SHP77 treated with DMSO at 0.1 percent for 48 hours (cell line): ENCODE results near the gene TEKT5.
"Not testable (repeated sequence)": the region's sequence is repeated elsewhere in the genome, so short reads cannot be mapped to it uniquely, and the experiment has no call there.

Experiments used
- DNase-seq: peaks from one replicate; lab custom pipeline; 2025; lab: John Stamatoyannopoulos, UW

The TEKT5 gene

DNA sequence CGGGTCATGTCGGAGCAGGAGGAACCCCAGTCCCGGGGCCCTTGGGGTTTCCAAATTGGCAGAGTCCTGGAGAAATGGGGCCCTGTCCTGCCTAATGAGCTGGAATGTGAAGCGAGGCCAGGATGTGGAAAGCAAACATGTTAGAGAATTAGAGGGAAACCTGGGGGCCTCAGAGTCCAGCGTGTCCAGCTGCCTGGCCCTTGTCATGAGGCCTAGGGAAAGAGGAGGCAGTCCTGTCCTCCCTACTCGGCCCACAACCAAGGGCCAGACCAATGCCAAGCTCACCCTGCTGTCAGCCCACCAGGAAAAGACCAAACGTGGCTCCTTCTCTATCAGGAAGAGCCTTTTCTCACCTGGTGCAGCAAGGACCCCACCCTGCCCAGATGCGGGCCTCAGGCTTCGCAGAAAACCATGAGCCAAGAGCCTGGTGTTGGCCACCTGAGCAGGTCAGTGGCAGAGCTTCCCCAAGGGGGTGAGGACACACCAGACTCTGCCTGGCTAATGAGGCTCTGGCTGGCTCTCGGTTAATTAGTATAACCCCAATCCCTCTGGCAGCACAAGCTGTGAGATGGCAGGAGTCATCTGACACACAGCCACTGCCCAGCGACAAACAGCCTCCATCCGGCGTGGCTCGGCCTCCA, 10.1 kb downstream of the TEKT5 start:
- no peak for DNase-seq

DNA sequence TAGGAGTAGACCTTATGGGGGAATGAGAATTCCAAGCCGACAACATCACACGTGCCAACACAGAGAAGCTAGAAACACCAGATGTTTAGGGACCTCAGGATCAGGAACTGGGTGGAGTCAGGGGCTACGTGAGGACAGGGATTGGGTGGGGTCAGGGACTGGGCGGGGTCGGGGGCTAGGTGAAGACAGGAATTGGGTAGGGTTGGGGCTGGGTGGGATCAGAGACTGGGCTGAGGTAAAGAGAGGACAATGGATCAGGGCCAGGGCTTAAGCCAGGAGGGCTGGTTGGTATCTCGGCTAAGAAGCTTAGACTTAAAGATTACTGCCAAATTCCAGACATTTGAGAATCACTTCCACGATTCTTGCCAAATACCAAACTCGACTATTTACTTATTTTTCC, 11.6 kb downstream of the TEKT5 start:
- no peak for DNase-seq

DNA sequence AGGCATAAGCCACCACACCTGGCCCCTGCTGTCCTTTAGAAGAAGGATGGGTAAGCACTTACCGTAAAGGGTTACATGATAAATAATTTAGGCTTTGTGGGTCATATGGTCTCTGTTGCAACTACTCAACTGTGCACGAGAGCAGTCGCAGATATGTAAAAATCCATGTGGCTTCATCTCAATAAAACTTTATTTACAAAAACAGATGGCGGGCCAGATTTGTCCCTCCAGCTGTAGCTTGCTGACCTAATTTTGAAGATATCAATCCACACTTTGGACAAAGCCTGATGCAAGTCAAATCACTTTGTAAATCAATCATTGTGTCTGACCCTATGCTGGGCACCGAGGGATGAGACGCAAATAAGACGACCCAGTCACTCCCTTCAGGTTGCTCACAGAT, 12.1 kb downstream of the TEKT5 start:
- DNase-seq, result no peak

DNA sequence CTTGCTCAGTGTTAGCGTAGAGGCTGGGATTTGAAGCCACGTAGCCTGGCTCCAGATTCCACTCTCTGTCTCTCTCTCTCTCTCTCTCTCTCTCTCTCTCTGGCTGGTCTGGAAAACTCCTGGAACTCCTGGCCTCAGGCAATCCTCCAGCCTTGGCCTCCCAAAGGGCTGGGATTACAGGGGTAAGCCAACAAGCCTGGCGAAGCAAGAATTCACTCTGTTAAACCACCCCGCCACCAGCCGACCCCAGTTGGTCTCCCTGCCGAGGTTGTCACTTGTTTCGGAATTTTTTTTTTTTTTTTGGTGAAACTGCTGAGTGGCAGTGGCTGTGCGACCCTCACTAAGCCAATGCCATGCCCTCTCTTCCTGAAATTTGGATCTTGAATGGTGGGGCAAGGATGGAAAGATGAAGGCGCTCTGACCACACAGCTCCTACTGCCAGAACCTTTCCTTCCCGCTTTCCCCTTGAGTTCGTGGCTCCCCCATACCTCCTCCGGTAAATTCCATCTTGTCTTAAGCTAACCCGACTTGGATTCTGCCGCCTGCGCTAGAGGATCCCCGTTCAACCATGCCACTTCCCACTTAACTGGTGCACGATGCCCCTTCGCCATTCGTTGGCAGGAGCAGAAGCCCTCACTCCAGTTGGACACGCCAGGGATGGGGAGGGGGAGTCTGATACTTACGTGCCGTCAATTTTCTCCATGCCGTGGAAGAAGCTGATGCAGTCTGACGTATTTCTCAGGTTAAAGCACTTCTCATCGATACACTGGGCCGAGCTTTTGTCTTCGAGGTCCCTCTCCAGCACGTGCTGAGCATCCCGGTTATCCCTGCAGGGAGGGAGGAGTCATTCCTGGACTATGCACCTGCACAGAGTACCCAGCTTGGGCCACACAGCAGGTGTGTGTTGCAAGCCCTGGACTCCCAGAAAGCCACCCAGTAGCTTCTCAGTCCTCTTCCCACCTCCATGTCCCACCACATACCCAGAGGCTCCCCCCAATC, 13.1 kb downstream of the TEKT5 start:
- no peak for DNase-seq

DNA sequence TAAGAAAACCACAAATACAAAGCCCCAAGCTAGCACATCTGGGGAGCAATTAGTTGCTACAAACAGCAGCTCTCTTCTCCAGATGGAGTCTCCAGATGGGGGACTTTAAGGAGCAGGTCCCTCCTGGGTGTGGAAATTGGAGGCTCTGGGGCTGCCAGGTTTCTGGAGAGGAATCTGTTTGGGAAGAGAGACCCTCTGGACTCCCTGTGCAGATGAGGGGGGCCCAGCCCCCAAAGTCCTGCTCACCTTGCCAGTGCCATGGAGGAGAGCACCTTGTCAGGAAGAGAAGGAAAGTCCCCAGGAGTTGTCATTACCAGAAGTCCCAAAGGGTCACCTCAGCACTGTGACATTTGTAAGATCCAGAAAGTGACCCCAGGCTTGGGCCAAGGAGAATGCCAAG, 14.8 kb downstream of the TEKT5 start:
- no peak for DNase-seq

DNA sequence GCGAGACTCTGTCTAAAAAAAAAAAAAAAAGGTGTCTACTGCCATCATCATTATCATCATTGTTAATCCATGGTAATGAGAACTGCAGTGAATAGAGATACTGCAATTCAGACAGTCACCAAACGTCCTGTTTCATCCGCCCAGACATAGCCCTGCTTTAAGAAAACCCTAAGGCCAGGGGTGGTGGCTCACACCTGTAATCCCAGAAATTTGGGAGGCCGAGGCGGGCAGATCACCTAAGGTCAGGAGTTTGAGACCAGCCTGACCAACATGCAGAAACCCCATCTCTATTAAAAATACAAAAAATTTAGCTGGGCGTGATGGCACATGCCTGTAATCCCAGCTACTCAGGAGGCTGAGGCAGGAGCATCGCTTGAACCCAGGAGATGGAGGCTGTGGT, 15.3 kb downstream of the TEKT5 start:
- not testable (repeated sequence) for DNase-seq

DNA sequence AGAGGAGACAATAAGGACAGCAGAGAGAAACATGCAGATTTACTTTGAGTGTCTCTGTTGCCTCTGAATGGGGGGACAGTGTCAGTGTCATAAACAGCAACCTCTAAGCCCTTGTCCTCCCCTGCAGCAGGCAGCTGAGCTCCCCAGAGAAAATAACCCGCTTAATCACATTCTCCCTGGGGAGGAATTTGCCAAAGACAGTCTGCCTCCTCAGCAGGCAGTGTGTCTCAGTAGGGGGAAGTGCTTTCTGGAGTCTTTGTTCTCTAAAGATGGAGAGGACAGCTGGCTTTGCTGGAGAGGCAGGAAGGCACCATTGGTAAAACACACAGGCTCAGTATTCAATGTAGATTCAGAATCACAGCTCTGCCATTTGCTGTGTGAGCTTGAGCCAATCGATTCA, 16.1 kb downstream of the TEKT5 start:
- no peak for DNase-seq

DNA sequence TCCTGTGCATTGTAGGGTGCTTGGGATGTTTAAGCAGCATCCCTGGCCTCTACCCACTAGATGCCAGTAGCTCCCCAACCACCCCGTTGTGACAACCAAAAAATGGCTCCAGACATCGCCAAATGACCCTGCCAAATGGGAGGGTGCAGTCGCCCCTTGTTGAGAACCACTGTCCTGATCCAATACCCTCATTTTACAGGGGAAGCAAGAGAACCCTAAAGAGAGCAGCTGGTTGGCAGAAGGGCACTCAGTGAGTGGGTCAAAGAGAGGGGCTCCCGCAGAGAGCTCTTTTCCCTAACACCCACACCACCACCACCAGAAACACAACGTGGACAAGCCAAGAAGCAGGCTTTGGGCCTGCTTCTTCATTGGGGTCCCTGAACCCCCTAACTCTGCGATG, 18.4 kb downstream of the TEKT5 start:
- no peak for DNase-seq

DNA sequence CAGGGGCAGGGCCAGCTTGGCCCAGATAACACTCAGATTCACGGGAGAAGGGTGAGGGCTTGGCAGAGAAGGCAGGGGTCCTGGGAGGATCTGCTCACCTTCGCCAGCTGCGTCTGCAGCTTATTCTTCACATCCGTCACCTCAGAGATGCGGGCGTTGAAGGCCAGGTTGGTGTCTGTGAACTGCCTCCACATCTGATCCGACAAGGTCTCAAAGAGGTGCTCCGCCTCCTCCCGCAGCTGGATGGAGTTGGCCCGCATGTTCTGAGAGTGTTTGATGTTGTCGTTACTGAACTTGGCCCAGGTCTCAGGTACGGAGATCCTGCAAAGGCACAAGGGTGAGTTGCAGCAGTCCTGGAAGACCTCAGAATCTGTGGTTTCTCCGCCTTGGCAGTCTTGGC, 18.9 kb downstream of the TEKT5 start:
- DNase-seq, result no peak

DNA sequence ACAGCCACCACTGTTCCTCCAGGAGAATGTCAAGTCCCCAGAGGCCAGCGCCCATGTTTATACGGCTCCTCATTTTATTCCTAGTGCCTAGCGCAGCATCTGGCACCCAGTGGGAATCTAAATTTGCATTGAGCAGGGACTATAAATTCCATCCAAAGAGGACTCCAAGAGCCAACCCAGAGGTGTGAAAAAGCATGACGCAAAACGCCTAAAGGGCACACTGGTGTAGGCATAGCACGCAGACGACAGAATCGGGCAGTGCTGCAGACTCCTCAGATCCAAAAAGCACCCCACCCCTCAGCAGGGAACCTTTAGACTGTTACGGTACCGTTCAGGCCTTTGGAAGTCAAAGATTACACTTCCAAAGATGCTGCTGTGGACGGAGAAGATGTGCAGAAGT, 19.5 kb downstream of the TEKT5 start:
- no peak for DNase-seq

DNA sequence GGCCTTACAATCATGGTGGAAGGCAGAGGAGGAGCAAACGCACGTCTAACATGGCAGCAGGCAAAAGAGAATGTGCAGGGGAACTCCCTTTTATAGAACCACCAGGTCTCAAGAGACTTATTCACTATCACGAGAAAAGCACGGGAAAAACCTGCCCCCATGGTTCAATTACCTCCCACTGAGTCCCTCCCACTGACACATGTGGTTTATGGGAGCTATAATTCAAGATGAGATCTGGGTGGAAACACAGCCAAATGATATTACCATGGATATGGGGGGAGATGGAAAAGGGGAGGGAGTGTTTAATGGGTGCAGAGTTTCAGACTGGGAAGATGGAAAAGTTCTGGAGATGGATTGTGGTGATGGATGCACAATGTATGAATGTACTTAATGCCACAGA, 23.0 kb downstream of the TEKT5 start:
- DNase-seq, result no peak

DNA sequence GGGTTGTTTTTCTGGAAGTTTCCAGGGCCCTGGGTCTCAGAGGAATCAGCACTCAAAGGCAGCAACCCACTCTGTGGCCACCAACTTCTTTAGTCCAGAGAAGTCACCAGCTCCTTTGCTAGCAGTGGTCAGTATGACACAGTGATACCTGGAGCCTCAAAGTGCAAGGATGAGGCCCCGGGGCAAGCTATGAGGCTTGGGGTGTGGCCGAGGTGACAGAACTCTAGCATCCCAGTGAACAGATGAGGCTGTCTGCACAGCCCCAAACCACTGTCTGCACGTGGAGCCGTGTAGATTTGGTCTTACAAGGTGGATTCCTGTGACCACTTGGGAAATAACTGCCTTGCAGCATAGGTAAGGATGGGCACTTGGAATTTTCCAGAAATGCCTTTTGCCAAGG, 24.9 kb downstream of the TEKT5 start:
- DNase-seq, result no peak

DNA sequence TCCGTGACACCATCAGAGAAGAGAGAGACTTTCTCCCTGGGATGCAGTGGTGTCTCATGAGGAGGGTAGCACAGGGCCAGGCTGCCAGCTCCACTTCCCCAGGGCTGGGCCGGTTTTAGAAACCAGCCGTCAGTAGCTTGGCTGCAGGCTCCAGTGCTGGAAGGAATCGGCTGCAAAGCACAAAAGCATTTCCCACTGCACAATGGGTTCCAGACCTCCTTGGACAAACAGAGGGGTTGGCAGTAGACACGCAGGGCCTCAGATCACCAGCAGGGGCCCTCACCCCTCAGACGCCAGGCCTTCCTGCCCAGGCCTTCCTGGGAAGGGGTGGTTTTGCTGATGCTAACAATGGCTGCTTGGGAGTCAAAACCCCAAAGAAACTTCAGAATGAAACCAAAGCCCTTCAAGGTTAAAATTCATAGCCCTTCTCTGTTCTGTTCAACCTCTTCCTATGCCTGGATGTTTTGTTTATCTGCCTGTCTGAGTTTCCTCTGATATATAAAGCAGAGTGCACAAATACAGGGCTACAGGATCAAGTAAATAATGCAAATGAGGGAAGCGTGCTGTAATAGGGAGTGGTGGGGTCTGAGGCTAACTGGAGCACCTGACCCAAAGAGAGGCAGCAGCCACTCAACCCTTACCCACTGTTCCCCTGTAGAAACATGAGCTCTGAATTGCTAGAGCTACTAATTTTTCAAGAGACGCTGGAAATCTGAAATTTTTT, 26.2 kb downstream of the TEKT5 start:
- no peak for DNase-seq

DNA sequence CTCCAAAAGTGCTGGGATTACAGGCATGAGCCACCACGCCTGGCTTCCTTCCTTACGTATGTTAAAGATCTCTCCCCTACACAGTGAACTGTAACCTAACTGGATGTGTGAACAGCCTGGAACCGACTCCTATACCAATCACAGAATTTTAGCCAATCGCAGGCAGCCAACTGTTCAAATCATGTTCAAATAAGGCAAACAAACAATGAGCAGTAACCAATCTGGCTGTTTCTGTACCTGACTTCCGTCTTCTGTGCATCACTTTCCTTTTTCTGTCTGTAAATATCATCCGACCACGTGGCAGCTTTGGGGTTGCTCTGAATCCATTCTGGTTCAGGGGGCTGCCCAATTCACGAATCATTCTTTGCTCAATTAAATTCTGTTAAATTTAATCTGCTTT, 27.5 kb downstream of the TEKT5 start:
- no peak for DNase-seq

DNA sequence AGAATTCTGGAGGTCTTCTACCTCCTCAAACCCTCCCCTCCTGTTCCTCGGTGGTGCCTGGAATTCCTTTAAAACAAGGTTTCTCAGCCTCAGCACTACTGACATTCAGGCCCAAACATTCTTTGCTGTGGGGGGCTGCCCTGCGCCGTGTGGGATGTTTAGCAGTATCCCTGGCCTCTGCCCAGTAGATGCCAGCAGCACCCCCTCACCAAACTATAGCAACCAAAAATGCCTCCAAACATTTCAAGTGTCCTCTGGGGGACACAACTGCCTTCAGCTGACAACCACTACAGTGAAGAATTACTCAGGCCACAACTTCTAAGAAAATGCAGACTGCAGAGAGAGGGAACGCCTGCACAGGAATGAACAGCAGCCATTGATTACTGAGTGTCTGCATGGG, 28.4 kb downstream of the TEKT5 start:
- no peak for DNase-seq

DNA sequence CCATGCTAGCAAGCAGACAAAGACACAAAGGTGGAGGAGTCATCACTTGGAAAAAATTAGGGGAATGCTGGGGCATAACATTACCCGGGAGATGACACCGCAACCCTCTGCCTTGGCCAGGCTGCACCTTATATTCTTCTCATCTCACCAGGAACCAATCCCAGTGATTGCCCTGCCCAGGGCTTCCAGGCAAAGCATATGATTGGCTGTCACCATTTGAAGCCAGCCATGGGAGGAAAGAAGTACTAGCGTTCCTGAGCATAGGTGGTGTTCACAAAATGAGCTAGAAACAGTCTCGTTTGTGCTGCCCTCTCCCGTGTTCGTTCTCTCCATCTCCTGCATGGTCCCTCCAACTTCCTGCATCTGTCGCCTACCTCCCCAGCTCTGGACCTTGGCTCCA, 29.6 kb downstream of the TEKT5 start:
- DNase-seq, result no peak

DNA sequence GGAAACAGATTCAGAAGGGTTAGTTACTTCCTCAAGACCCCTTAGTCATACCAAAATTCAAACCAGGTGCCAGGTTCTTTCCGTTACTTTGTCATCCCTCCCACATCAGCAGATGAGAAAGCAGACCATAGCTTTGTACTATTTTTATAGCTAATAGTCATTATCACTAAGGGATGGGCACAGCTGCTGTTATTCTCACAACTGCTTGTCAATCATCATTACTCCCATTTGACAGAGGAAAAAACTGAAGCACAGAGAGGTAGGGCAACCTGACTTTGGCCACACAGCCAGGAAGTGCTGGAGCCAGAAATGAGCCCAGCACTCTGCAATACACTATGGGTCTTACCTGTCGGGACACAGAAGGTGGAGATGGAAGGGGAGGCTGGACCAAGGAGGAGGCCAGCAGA, 30.0 kb downstream of the TEKT5 start:
- DNase-seq, result no peak

DNA sequence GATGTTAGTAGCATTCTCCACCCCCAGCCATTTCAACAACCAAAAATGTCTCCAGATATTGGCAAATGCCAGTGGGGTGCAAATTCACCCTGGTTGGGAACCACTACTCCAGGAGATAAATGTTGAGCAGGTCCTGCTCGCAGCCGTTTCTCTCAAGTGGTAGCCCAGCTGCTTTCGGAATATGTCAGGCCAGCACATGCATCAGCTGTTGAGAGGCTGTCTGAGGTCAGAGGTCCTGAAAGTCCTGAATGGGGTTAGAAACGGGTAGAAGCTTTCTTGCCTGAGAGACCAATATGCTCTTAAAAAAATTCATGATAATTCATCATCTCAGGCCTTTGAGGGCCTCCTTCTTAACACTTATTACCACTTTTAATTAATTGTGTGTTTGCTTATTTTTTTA, 31.0 kb downstream of the TEKT5 start:
- DNase-seq, result no peak

DNA sequence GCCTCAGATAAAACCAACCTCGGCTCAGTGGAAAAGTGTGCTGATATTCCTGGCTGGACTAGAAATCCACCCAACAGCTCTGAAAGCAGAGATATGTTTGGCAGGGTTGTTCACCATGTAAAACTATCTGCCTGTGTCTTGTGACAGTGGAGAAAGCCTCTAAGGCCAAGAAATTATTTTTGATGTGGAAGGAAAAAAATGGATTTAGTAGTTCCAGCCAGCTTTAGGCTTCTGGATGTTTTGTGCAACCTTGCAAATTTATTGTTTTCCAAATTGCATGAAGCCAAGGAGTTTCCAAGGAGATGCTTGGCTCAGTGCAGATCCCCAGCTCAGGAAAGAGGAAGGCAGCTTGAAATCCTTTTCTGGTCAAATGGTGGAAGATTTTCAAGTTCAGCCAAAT, 31.6 kb downstream of the TEKT5 start:
- no peak for DNase-seq

DNA sequence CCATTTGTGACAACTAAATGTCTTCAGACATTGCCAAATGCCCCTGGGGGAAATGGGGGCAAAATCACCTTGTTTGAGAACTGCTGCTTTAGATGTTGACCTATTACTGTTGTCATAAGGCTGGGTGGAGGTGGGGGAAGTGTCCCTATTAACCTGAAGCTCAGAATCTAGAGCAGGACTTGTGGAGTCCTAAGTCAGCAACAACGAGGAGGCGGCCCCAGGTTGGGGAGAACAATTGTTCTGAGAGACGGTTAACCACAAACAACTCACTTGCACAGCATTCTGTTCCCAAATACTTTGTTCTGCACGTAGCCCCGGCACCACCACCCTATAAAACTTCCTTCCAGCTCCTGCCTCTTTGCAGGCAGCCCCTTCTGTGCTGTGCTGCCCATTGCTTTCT, 32.5 kb downstream of the TEKT5 start:
- DNase-seq, result no peak

DNA sequence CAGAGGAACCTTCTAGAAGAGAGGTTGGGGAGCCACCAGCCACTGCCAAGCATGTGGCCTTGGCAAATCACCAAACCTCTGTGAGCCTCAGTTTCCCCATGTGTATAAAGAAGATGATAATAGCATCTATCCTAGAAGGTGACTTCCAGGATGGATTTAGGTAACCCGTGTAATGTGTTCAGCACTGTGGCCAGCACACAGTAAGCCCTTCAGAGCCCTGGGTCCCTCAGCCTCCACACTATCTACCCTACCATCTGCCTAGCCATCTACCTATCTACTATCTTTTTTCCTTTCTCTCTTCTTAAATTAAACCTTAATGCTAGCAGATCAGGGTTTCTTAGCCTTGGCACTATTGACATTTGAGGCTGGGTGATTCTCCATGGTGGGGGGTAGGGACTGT, 33.0 kb downstream of the TEKT5 start:
- no peak for DNase-seq

DNA sequence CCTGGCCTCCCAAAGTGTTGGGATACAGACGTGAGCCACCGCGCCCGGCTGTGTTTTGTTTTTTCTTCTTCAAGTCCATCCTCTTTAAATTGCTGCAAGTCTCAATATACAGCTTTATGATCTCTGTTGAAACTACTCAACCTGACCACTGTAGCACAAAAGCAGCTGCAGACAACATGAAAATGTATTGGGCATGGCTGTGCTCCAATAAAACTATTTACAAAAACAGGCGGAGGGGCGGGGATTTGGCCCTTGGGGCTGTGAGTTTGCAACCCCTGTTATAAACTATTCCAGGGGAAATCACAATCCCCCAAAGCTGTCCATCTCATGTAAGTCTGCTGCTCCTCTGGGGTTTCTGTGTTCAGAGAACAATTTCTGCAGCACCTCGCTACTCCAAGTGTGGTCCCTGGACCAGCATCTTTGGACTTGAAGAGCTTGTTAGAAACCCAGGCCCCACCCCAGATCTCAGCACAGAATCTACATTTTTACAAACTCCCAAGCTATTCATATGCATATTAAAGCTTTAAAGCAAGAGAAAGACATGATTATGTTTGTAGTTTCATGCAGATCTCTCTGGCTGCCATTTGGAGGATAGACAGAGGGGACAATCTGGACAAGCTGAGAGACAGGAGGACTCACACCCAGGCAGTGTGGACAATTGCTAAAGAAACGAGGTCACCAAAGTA, 33.6 kb downstream of the TEKT5 start:
- no peak for DNase-seq
